Measurements from ENCODE around the gene LNP1. TPM values are rescaled to one million over a fixed set of nuclear protein-coding genes. Genes with fewer than 3 reads are reported as not detected.

The LNP1 gene
- total and polyA plus RNA-seq, 2 donors (not counting 3 experiments of a cell fraction or from before 2014, with no cell fraction given), result 0.80 TPM

DNA sequence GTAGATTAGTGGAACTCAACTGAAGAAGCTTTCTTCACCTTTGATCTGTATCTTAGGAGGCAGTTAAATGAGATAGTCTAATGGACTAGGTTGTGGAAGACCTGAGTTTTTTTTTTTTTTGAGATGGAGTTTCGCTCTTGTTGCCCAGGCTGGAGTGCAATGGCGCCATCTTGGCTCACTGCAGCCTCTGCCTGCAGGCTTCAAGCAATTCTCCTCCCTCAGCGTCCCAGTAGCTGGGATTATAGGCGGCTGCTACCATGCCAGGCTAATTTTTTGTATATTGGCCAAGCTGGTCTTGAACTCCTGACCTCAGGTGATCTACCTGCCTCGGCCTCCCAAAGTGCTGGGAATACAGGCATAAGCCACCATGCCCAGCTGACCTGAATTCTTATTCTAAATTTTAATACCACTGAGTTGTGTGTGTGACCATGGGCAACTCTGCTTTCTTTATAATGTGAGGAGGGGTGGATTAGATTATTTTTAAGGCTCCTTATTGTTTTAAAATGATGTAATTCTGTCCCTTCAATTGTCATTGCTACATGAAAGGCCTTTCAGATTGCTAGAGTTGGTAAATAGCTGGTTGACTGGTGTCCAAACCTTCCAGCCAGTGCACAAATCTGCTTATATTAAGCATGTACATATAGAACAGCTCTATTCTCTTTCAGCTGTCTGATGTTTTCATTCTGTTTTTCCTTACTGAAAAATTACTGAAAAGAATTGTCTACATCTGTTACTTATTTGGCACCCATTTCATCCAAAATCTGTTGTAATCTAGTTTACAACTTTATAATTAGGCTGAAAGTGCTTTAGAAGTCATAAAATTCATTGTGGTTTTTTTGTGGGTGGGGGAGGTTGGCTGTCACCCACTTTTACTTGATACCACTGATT lies 2.3 kb downstream of the LNP1 start:
- Histone ChIP-seq H2AFZ (ENCODE audit: low read depth, low read length) (no peak overlapping the region), H3K36me3 (ENCODE audit: control insufficient read depth in 2 of 2, extremely low read depth in 1 of 2, insufficient read depth in 2 of 2, low read length in 2 of 2) (no peaks in the 10 kb centered on the region), H3K27me3 (ENCODE audit: control insufficient read depth in 2 of 2, insufficient read depth in 2 of 2, low read length in 2 of 2) (no peaks in the 10 kb centered on the region), H3K4me2 (ENCODE audit: insufficient read depth, low read length) (no peak overlapping the region), H3K9ac (replicated peaks; ENCODE audit: extremely low read depth, insufficient read depth, low read length) (no peak overlapping the region), H3K9me3 (replicated peaks; ENCODE audit: control insufficient read depth, insufficient read depth, low read length) (no peaks in the 10 kb centered on the region), H3K4me3 (replicated peaks in 1 of 3; ENCODE audit: insufficient read depth in 1 of 3, low read depth in 1 of 3, low read length in 3 of 3) (no peak overlapping the region), H3K79me2 (ENCODE audit: control insufficient read depth, insufficient read depth, low read length) (peaks cover 23% of the 10 kb centered on the region), H3K27ac (ENCODE audit: insufficient read depth, low read depth, low read length) (no peak overlapping the region), H3K9me1 (replicated peaks; ENCODE audit: control insufficient read depth, extremely low read depth, insufficient read depth, low read length) (no peaks in the 10 kb centered on the region), H3K4me1 (ENCODE audit: control insufficient read depth, extremely low read depth, insufficient read depth, low read length) (peaks cover 23% of the 10 kb centered on the region), H4K20me1 (replicated peaks; ENCODE audit: control insufficient read depth, extremely low read depth, insufficient read depth, low read length) (no peaks in the 10 kb centered on the region)
- no TSS peak for BruUV-seq (replicated peaks)
- intact Hi-C loops (cut with micrococcal nuclease), result loop anchor here (5.0 kb wide), 2 partner anchors 361 to 1274 kb away; partner anchors contain the start of gene ZBTB11
- dilution Hi-C loops (cut with MboI; ENCODE audit: extremely low pct_ligation_motif_present, low sequenced_read_pairs), result no loop called here
- TF ChIP-seq POLR2AphosphoS5 (IDR thresholded peaks at IDR 0.05; ENCODE audit: insufficient read depth, low read depth, low read length) (no peak), FOS (IDR thresholded peaks at IDR 0.05; ENCODE audit: borderline replicate concordance, insufficient read depth, low read length) (no peak)
- CTCF ChIA-PET, result interaction anchor here (0.8 kb wide), 1 partner anchor 18 kb away, joined by 3 read pairs; no protein-coding TSS in a partner anchor
- DNase-seq (ENCODE audit: low read depth, low spot score) (no peak), FAIRE-seq (no peak)
- POLR2A ChIA-PET, result interaction anchor here (0.7 kb wide), 1 partner anchor 29 kb away, joined by 5 read pairs; no protein-coding TSS in a partner anchor

DNA sequence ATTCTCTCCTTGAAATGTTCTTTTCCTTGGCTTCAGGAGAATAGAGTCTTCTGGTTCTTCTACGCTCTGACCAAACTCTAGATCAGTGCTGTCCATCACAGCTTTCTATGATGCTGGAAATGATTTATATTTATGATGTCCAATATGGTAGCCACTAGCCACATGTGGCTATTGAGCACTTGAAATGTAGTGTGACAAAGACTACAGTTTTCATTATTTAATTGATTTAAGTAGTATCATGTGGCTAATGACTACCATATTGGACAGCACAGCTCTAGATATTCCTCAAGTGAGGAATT lies 2.9 kb downstream of the LNP1 start:
- no peak overlapping the region for H3K4me3 ChIP-seq (replicated peaks in 1 of 3; ENCODE audit: insufficient read depth in 1 of 3, low read depth in 1 of 3, low read length in 3 of 3)
- ChIA-PET POLR2A (interaction anchor here (0.7 kb wide), 1 partner anchor 28 kb away, joined by 5 read pairs; no protein-coding TSS in a partner anchor), CTCF (interaction anchor here (0.8 kb wide), 1 partner anchor 18 kb away, joined by 3 read pairs; no protein-coding TSS in a partner anchor)
- intact Hi-C loops (cut with micrococcal nuclease), result loop anchor here (5.0 kb wide), 2 partner anchors 362 to 1273 kb away; partner anchors contain the start of gene ZBTB11
- H3K27ac ChIP-seq (ENCODE audit: insufficient read depth, low read depth, low read length), result no peak overlapping the region
- H2AFZ ChIP-seq (ENCODE audit: low read depth, low read length), result no peak overlapping the region
- no peaks in the 10 kb centered on the region for H3K36me3 ChIP-seq (ENCODE audit: control insufficient read depth in 2 of 2, extremely low read depth in 1 of 2, insufficient read depth in 2 of 2, low read length in 2 of 2)
- no peaks in the 10 kb centered on the region for H3K9me1 ChIP-seq (replicated peaks; ENCODE audit: control insufficient read depth, extremely low read depth, insufficient read depth, low read length)
- no peaks in the 10 kb centered on the region for H4K20me1 ChIP-seq (replicated peaks; ENCODE audit: control insufficient read depth, extremely low read depth, insufficient read depth, low read length)
- no peak overlapping the region for H3K9ac ChIP-seq (replicated peaks; ENCODE audit: extremely low read depth, insufficient read depth, low read length)
- peaks cover 21% of the 10 kb centered on the region for H3K4me1 ChIP-seq (ENCODE audit: control insufficient read depth, extremely low read depth, insufficient read depth, low read length)
- FAIRE-seq (no peak), DNase-seq (ENCODE audit: low read depth, low spot score) (no peak)
- no peaks in the 10 kb centered on the region for H3K27me3 ChIP-seq (ENCODE audit: control insufficient read depth in 2 of 2, insufficient read depth in 2 of 2, low read length in 2 of 2)
- H3K4me2 ChIP-seq (ENCODE audit: insufficient read depth, low read length), result no peak overlapping the region
- no TSS peak for BruUV-seq (replicated peaks)
- no peaks in the 10 kb centered on the region for H3K9me3 ChIP-seq (replicated peaks; ENCODE audit: control insufficient read depth, insufficient read depth, low read length)
- dilution Hi-C loops (cut with MboI; ENCODE audit: extremely low pct_ligation_motif_present, low sequenced_read_pairs), result no loop called here
- peaks cover 17% of the 10 kb centered on the region for H3K79me2 ChIP-seq (ENCODE audit: control insufficient read depth, insufficient read depth, low read length)
- TF ChIP-seq, protein P1, sequence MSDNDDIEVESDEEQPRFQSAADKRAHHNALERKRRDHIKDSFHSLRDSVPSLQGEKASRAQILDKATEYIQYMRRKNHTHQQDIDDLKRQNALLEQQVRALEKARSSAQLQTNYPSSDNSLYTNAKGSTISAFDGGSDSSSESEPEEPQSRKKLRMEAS (IDR thresholded peaks at IDR 0.05; ENCODE audit: insufficient read depth, insufficient read length), result no peak
- TF ChIP-seq JUN (IDR thresholded peaks at IDR 0.05; ENCODE audit: borderline replicate concordance, insufficient read depth, insufficient read length, low read depth), result no peak
- TF ChIP-seq, protein P2, sequence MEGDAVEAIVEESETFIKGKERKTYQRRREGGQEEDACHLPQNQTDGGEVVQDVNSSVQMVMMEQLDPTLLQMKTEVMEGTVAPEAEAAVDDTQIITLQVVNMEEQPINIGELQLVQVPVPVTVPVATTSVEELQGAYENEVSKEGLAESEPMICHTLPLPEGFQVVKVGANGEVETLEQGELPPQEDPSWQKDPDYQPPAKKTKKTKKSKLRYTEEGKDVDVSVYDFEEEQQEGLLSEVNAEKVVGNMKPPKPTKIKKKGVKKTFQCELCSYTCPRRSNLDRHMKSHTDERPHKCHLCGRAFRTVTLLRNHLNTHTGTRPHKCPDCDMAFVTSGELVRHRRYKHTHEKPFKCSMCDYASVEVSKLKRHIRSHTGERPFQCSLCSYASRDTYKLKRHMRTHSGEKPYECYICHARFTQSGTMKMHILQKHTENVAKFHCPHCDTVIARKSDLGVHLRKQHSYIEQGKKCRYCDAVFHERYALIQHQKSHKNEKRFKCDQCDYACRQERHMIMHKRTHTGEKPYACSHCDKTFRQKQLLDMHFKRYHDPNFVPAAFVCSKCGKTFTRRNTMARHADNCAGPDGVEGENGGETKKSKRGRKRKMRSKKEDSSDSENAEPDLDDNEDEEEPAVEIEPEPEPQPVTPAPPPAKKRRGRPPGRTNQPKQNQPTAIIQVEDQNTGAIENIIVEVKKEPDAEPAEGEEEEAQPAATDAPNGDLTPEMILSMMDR (IDR thresholded peaks at IDR 0.05; ENCODE audit: extremely low read depth in 1 of 2, insufficient read depth in 1 of 2, low read depth in 1 of 2, low read length in 2 of 2), result no peak
- no peak for TF ChIP-seq EZH2 (IDR thresholded peaks at IDR 0.05; ENCODE audit: borderline replicate concordance, low read depth, low read length, severe bottlenecking)
- TF ChIP-seq GATA2 (IDR thresholded peaks at IDR 0.05; ENCODE audit: insufficient read depth, insufficient read length, low read depth, low read length), result no peak
- no peak for TF ChIP-seq MYC (IDR thresholded peaks at IDR 0.05; ENCODE audit: low read depth, low read length)
- no peak for TF ChIP-seq FOS (IDR thresholded peaks at IDR 0.05; ENCODE audit: borderline replicate concordance, insufficient read depth, low read length)
- TF ChIP-seq POLR2AphosphoS5 (IDR thresholded peaks at IDR 0.05; ENCODE audit: insufficient read depth, low read depth, low read length), result no peak
- TF ChIP-seq POLR2A (IDR thresholded peaks at IDR 0.05; ENCODE audit: low read depth, low read length), result no peak

All from endothelial cell of umbilical vein (primary cell).